Measurements from ENCODE around the gene SH3PXD2B. TPM values are rescaled to one million over a fixed set of nuclear protein-coding genes. Genes with fewer than 3 reads are reported as not detected.
"Not testable (repeated sequence)": the region's sequence is repeated elsewhere in the genome, so short reads cannot be mapped to it uniquely, and the experiment has no call there.

Gene SH3PXD2B
- total and polyA plus RNA-seq, 10 of the 15 experiments (the other 5 are each of a cell fraction or from before 2014, with no cell fraction given): 0.05 to 1.6 (median 0.57) TPM

DNA sequence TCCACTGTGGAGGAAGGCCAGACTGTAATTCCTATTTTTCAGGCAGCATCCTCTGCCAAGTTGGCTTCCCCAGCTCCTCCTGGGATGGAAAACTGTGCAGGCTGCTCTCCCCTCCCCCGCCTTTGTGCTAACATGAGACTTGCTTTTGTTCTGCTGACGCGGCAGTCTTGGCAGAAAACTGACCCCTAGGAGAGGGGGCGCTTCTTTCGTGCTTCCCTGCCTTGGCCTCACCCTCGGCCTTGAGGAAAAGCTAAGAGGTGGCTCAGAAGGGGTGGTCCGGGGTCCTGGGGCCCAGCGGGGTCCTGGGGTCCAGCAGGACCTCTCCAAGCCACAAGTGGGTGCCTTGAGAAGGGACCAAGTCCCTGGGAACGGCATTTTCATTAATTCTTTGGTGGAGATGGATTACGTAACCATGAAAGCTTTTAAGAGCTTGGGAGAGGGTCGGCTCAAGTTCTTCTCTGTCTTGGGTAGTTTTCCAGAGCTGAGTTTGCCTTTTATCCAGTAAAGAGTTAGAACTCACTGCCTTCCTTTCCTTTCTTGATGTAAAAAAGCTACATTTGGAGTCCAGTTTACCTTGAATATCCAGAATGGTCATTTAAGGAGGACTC, 51.0 kb downstream of the SH3PXD2B start:
- ChIA-PET SMC1A (ENCODE audit: uncharacterized antibody, unreplicated experiment) (no interaction called here), CTCF (no interaction called here), RAD21 (ENCODE audit: unreplicated experiment) (no interaction called here), POLR2A (no interaction called here)
- Histone ChIP-seq H3K27me3 (replicated peaks in 1 of 2; ENCODE audit: control insufficient read depth in 2 of 2, insufficient read depth in 2 of 2, low read length in 1 of 2) (peaks cover 0 to 5% of the 10 kb centered on the region in 2 experiments; a peak in 3 of 4 replicates), H3K36me3 (ENCODE audit: control insufficient read depth in 2 of 2, insufficient read depth in 2 of 2, low read length in 1 of 2) (no peaks in the 10 kb centered on the region), H3K79me2 (ENCODE audit: control insufficient read depth, insufficient read depth, low read length) (no peaks in the 10 kb centered on the region), H3K4me2 (ENCODE audit: control insufficient read depth, insufficient read depth) (no peak overlapping the region), H3K27ac (ENCODE audit: control insufficient read depth, insufficient read depth) (no peak overlapping the region), H2AFZ (ENCODE audit: control insufficient read depth, low read depth, low read length) (no peak overlapping the region), H4K20me1 (ENCODE audit: control insufficient read depth, insufficient read depth) (no peaks in the 10 kb centered on the region), H3K4me3 (no peak overlapping the region), H3K4me1 (ENCODE audit: control insufficient read depth, insufficient read depth, low read length) (no peaks in the 10 kb centered on the region), H3K9ac (ENCODE audit: control insufficient read depth, insufficient read depth, low read length) (no peak overlapping the region), H3K9me3 (replicated peaks; ENCODE audit: control insufficient read depth, insufficient read depth, low read length) (no peaks in the 10 kb centered on the region; the same call in 2 of the 3 replicates)
- no peak for DNase-seq (ENCODE audit: low read depth, low spot score)
- WGBS (ENCODE audit: insufficient coverage, insufficient replicate concordance, low lambda C conversion rate, missing lambda C conversion rate): 30% methylated on average over 11 of the region's 11 CpGs
- TF ChIP-seq, protein P1, sequence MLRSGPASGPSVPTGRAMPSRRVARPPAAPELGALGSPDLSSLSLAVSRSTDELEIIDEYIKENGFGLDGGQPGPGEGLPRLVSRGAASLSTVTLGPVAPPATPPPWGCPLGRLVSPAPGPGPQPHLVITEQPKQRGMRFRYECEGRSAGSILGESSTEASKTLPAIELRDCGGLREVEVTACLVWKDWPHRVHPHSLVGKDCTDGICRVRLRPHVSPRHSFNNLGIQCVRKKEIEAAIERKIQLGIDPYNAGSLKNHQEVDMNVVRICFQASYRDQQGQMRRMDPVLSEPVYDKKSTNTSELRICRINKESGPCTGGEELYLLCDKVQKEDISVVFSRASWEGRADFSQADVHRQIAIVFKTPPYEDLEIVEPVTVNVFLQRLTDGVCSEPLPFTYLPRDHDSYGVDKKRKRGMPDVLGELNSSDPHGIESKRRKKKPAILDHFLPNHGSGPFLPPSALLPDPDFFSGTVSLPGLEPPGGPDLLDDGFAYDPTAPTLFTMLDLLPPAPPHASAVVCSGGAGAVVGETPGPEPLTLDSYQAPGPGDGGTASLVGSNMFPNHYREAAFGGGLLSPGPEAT (IDR thresholded peaks at IDR 0.05; ENCODE audit: low read depth): no peak
- TF ChIP-seq WRNIP1 (IDR thresholded peaks at IDR 0.05; ENCODE audit: borderline replicate concordance, low read depth, low read length): no peak
- TF ChIP-seq CHD4 (IDR thresholded peaks at IDR 0.05): no peak
- intact Hi-C loops (cut with micrococcal nuclease; ENCODE audit: unreplicated experiment) (no loop called here), in situ Hi-C loops (cut with MboI) (no loop called here)
- no peak for ATAC-seq
- FAIRE-seq: no peak
- no TSS peak for BruUV-seq (replicated peaks)

GRCh38 chr5:172402531-172403188, 51.7 kb downstream of the SH3PXD2B start:
- Histone ChIP-seq H3K27me3 (replicated peaks in 1 of 2; ENCODE audit: control insufficient read depth in 2 of 2, insufficient read depth in 2 of 2, low read length in 1 of 2) (peaks cover 0 to 5% of the 10 kb centered on the region in 2 experiments; a peak in 3 of 4 replicates), H3K79me2 (ENCODE audit: control insufficient read depth, insufficient read depth, low read length) (no peaks in the 10 kb centered on the region), H2AFZ (ENCODE audit: control insufficient read depth, low read depth, low read length) (no peak overlapping the region), H4K20me1 (ENCODE audit: control insufficient read depth, insufficient read depth) (no peaks in the 10 kb centered on the region), H3K9ac (ENCODE audit: control insufficient read depth, insufficient read depth, low read length) (no peak overlapping the region), H3K4me1 (ENCODE audit: control insufficient read depth, insufficient read depth, low read length) (no peaks in the 10 kb centered on the region), H3K27ac (ENCODE audit: control insufficient read depth, insufficient read depth) (no peak overlapping the region), H3K4me2 (ENCODE audit: control insufficient read depth, insufficient read depth) (no peak overlapping the region), H3K9me3 (replicated peaks; ENCODE audit: control insufficient read depth, insufficient read depth, low read length) (no peaks in the 10 kb centered on the region; the same call in 2 of the 3 replicates), H3K4me3 (no peak overlapping the region), H3K36me3 (ENCODE audit: control insufficient read depth in 2 of 2, insufficient read depth in 2 of 2, low read length in 1 of 2) (no peaks in the 10 kb centered on the region)
- in situ Hi-C loops (cut with MboI): no loop called here
- ChIA-PET RAD21 (ENCODE audit: unreplicated experiment) (no interaction called here), CTCF (no interaction called here), SMC1A (ENCODE audit: uncharacterized antibody, unreplicated experiment) (no interaction called here), POLR2A (no interaction called here)
- 27% methylated on average over 13 of the region's 13 CpGs for WGBS (ENCODE audit: insufficient coverage, insufficient replicate concordance, low lambda C conversion rate, missing lambda C conversion rate)
- no peak for DNase-seq (ENCODE audit: low read depth, low spot score)
- TF ChIP-seq PAX8 (IDR thresholded peaks at IDR 0.05) (no peak), POU2F2 (IDR thresholded peaks at IDR 0.05; ENCODE audit: borderline replicate concordance, low read depth, low read length) (no peak), SREBF2 (IDR thresholded peaks at IDR 0.05; ENCODE audit: low read length) (no peak), CHD4 (IDR thresholded peaks at IDR 0.05) (no peak)
- TF ChIP-seq, protein P2, sequence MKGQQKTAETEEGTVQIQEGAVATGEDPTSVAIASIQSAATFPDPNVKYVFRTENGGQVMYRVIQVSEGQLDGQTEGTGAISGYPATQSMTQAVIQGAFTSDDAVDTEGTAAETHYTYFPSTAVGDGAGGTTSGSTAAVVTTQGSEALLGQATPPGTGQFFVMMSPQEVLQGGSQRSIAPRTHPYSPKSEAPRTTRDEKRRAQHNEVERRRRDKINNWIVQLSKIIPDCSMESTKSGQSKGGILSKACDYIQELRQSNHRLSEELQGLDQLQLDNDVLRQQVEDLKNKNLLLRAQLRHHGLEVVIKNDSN (IDR thresholded peaks at IDR 0.05; ENCODE audit: borderline replicate concordance, extremely low read length, insufficient read depth, low read depth, low read length): no peak
- no TSS peak for BruUV-seq (replicated peaks)
- intact Hi-C loops (cut with micrococcal nuclease; ENCODE audit: unreplicated experiment): no loop called here
- no peak for ATAC-seq
- no peak for FAIRE-seq

GRCh38 chr5:172402031-172402430, 52.3 kb downstream of the SH3PXD2B start:
- H3K27me3 ChIP-seq (replicated peaks in 1 of 2; ENCODE audit: control insufficient read depth in 2 of 2, insufficient read depth in 2 of 2, low read length in 1 of 2); H2AFZ ChIP-seq (ENCODE audit: control insufficient read depth, low read depth, low read length); in situ Hi-C loops (cut with MboI); SMC1A ChIA-PET (ENCODE audit: uncharacterized antibody, unreplicated experiment); BruUV-seq (replicated peaks); H3K36me3 ChIP-seq (ENCODE audit: control insufficient read depth in 2 of 2, insufficient read depth in 2 of 2, low read length in 1 of 2); H3K4me2 ChIP-seq (ENCODE audit: control insufficient read depth, insufficient read depth); H3K4me3 ChIP-seq; H3K9ac ChIP-seq (ENCODE audit: control insufficient read depth, insufficient read depth, low read length); FAIRE-seq; H3K9me3 ChIP-seq (replicated peaks; ENCODE audit: control insufficient read depth, insufficient read depth, low read length); H3K4me1 ChIP-seq (ENCODE audit: control insufficient read depth, insufficient read depth, low read length); POLR2A ChIA-PET; ATAC-seq; RAD21 ChIA-PET (ENCODE audit: unreplicated experiment); H3K79me2 ChIP-seq (ENCODE audit: control insufficient read depth, insufficient read depth, low read length); DNase-seq (ENCODE audit: low read depth, low spot score); intact Hi-C loops (cut with micrococcal nuclease; ENCODE audit: unreplicated experiment); H3K27ac ChIP-seq (ENCODE audit: control insufficient read depth, insufficient read depth); H4K20me1 ChIP-seq (ENCODE audit: control insufficient read depth, insufficient read depth): not testable (repeated sequence)
- CTCF ChIA-PET: interaction anchor here (0.8 kb wide), 1 partner anchor 48 kb away, joined by 3 read pairs; no protein-coding TSS in a partner anchor
- 57% methylated on average over 6 of the region's 6 CpGs for WGBS (ENCODE audit: insufficient coverage, insufficient replicate concordance, low lambda C conversion rate, missing lambda C conversion rate)

All from GM12878 (cell line).